GM13976 (cell line): Measurements from ENCODE around the gene COG3.

Experiments used
- DNase-seq: peaks from one replicate; pipeline ENCODE4 v3.0.0; 2012; ENCODE audit warnings: low spot score
- CTCF ChIP-seq: IDR thresholded peaks from 2 replicates; pipeline ENCODE4 v1.5.1; 2012; ENCODE audit warnings: borderline replicate concordance, mild to moderate bottlenecking; ENCODE audit not compliant: insufficient read depth; ENCODE audit errors: extremely low read depth, missing control alignments, control extremely low read depth
- in situ Hi-C: fragments of 300-500 bp; cut with MboI; formaldehyde crosslinking; loops from one replicate; pipeline ENCODE4 v1.12.0; 2022; ENCODE audit warnings: low sequenced_read_pairs, mixed read lengths, inconsistent platforms; ENCODE audit not compliant: unreplicated experiment

Gene COG3

GRCh38 chr13:45576466-45576865, 111.7 kb downstream of the COG3 start:
- no peak for TF ChIP-seq CTCF
- in situ Hi-C loops, result no loop called here
- DNase-seq, result no peak

- DNase-seq, result no peak
- in situ Hi-C loops, result no loop called here
- no peak for TF ChIP-seq CTCF
Observed at GRCh38 chr13:45582408-45583076, 117.8 kb downstream of the COG3 start.

- no peak for DNase-seq
- in situ Hi-C loops, result no loop called here
- TF ChIP-seq CTCF, result no peak
Observed at GRCh38 chr13:45584816-45585215, 120.1 kb downstream of the COG3 start.
